GM18867 (cell line): ENCODE measurements around the gene FAHD1.
"Not testable (repeated sequence)": the region's sequence is repeated elsewhere in the genome, so short reads cannot be mapped to it uniquely, and the experiment has no call there.

Experiments
- ATAC-seq: cut with Tn5 transposase; IDR thresholded peaks from one replicate; pipeline ENCODE4 v1.9.1; 2021; ENCODE audit warnings: mild to moderate bottlenecking, moderate library complexity; ENCODE audit not compliant: unreplicated experiment

The FAHD1 gene

GRCh38 chr16:1834096-1834495, 7.1 kb downstream of the FAHD1 start:
- ATAC-seq: no peak

GRCh38 chr16:1839554-1839953, 12.5 kb downstream of the FAHD1 start:
- no peak for ATAC-seq

GRCh38 chr16:1845985-1846384, 19.0 kb downstream of the FAHD1 start:
- ATAC-seq: no peak

GRCh38 chr16:1846416-1846815, 19.4 kb downstream of the FAHD1 start:
- no peak for ATAC-seq

- ATAC-seq: no peak
Observed at GRCh38 chr16:1850981-1851380, 24.0 kb downstream of the FAHD1 start.

- ATAC-seq: no peak
Observed at GRCh38 chr16:1851793-1852192, 24.8 kb downstream of the FAHD1 start.

- ATAC-seq: no peak
Observed at GRCh38 chr16:1857433-1858097, 30.6 kb downstream of the FAHD1 start.

- no peak for ATAC-seq
Observed at GRCh38 chr16:1858189-1858865, 31.3 kb downstream of the FAHD1 start.

- ATAC-seq: no peak
Observed at GRCh38 chr16:1859650-1860049, 32.6 kb downstream of the FAHD1 start.

- no peak for ATAC-seq
Observed at GRCh38 chr16:1861730-1862129, 34.7 kb downstream of the FAHD1 start.

GRCh38 chr16:1862394-1862793, 35.4 kb downstream of the FAHD1 start:
- no peak for ATAC-seq

GRCh38 chr16:1863681-1864460, 36.9 kb downstream of the FAHD1 start:
- ATAC-seq: no peak

GRCh38 chr16:1865902-1866690, 39.1 kb downstream of the FAHD1 start:
- no peak for ATAC-seq

- no peak for ATAC-seq
Observed at GRCh38 chr16:1870365-1871082, 43.5 kb downstream of the FAHD1 start.

GRCh38 chr16:1871974-1872635, 45.1 kb downstream of the FAHD1 start, which contains the start of gene MEIOB:
Gene MEIOB (minus strand): TSS chr16:1872164. CDS start chr16:1868175, 3,989 bp downstream.
- no peak for ATAC-seq

- no peak for ATAC-seq
Observed at GRCh38 chr16:1874854-1875253, 47.8 kb downstream of the FAHD1 start.

GRCh38 chr16:1876066-1876465, 49.1 kb downstream of the FAHD1 start:
- ATAC-seq: not testable (repeated sequence)

- peak; percentile 57 for ATAC-seq
Observed at GRCh38 chr16:1876468-1876867, 49.5 kb downstream of the FAHD1 start.

GRCh38 chr16:1877089-1877488, 50.1 kb downstream of the FAHD1 start:
- ATAC-seq: no peak

GRCh38 chr16:1877804-1878203, 50.8 kb downstream of the FAHD1 start:
- ATAC-seq: no peak
